Measurements from ENCODE around the gene ARMS2.
A peak's percentile ranks its signal among the peaks of the same experiment; 100 is the strongest.

- TF ChIP-seq CSRNP3 (CRISPR knock-in tag; IDR thresholded peaks at IDR 0.05) (no peak), ARNTL (CRISPR knock-in tag; IDR thresholded peaks at IDR 0.05; ENCODE audit: borderline replicate concordance, low read depth) (no peak), RARB (CRISPR knock-in tag; IDR thresholded peaks at IDR 0.05) (no peak), PATZ1 (CRISPR knock-in tag; IDR thresholded peaks at IDR 0.05; ENCODE audit: borderline replicate concordance) (0 out of 2 replicates have a peak, but pooled peaks have one; percentile 46), ZNF565 (CRISPR knock-in tag; conservative IDR thresholded peaks at IDR 0.05; ENCODE audit: low read depth) (no peak), BACH2 (CRISPR knock-in tag; IDR thresholded peaks at IDR 0.05; ENCODE audit: borderline replicate concordance) (no peak), CSDC2 (CRISPR knock-in tag; IDR thresholded peaks at IDR 0.05) (no peak), ZFP30 (CRISPR knock-in tag; IDR thresholded peaks at IDR 0.05) (no peak), OSR1 (CRISPR knock-in tag; IDR thresholded peaks at IDR 0.05) (no peak)
Observed at GRCh38 chr10:122468926-122469781, 14.7 kb downstream of the ARMS2 start.
